NT2/D1 (cell line): Measurements from ENCODE around the gene BRD1.

Experiments used
- SUZ12 ChIP-seq: IDR thresholded peaks from 2 replicates; pipeline ENCODE4 v1.6.1; 2011; ENCODE audit not compliant: insufficient read length, insufficient read depth; ENCODE audit errors: extremely low read depth
- YY1 ChIP-seq: IDR thresholded peaks from 2 replicates; pipeline ENCODE4 v1.6.1; 2011; ENCODE audit not compliant: insufficient read length, insufficient read depth
- ZNF274 ChIP-seq: IDR thresholded peaks from 2 replicates; pipeline ENCODE4 v1.6.1; 2011; ENCODE audit warnings: mild to moderate bottlenecking, low read depth, low read length

DNA sequence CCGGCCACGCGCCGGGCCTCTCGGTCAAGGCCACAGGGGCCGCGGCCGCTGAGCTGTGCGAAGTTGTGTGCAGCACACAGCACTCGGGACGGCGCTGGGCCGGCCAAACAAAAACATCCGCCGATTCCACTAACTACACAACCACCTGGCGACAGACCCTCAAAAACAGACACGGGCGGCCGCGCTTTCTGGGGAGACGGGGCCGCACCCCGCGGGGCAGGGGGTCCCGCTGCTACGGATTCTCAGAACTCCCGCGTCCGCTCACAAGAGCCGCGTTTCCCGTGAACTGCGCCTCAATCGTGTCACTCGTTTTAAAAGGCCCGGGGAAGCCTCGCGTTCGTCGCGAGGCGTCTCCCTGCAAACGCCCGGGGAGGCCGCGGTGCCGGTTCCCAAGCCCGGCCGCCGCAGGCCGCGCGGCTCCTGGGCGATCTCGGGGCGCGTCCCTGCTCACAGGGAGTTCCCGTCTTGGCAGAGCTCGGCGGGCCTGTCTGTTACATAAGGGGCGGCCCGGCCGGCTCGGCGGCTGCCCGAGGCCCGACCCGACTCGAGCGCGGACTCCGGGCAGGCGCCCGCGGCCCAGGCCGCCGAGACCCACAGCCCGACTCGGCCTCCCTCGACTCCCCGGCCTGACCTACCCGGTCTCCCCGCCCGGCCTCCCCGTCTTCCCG is 936 bp downstream of the BRD1 start:
- TF ChIP-seq SUZ12, result no peak
- TF ChIP-seq YY1, result no peak
- no peak for TF ChIP-seq ZNF274
